GM19324 (cell line): ENCODE measurements around the gene HABP2.

Source experiments
- ATAC-seq: cut with Tn5 transposase; IDR thresholded peaks from one replicate; pipeline ENCODE4 v1.9.1; 2021; ENCODE audit warnings: mild to moderate bottlenecking, moderate library complexity; ENCODE audit not compliant: unreplicated experiment, low FRiP score

HABP2 gene

DNA sequence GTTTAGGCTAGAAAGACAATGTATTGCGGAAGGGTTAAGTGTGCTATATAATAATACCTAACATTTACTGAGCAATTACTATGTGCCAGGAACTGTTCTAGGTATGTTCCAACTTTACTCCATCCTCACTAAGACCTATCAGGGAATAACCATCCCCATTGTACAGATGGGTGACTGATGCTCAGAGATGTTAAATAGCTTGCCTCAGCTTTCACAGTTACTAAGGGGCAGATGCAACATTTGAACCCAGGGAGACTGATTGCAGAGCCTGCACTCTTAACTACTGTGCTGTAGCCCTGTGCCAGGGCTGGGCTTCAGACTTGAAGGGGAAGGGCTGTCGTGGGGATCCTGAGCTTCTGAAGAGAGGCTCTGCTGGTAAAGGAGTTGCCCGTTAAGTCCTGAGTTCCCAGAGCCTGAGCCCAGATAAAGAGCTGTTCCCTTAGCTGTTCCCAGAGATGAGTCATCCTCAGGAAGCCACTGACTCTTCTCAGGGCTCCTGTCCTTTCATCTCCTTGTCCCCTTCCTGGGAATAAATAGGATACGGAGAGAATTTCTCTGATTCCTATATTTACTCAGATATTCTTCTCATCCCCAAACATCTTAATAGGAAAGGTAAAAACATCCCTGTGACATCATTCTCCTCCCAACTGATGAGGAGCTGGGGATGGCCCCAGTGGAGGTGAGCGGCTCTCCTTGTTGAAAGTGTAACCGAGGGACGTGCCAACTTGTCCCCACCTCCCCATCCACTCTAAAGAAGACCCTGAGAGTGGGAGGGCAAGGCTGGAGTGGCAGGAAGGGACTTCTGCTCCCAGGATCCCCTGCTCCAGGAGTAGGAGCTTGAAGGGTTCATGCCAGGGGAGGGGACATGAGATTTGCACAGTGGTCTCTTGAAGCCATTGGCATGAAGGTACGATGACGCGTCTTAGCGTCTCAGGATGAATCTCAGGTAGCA lies 28.0 kb upstream of the HABP2 start:
- no peak for ATAC-seq

DNA sequence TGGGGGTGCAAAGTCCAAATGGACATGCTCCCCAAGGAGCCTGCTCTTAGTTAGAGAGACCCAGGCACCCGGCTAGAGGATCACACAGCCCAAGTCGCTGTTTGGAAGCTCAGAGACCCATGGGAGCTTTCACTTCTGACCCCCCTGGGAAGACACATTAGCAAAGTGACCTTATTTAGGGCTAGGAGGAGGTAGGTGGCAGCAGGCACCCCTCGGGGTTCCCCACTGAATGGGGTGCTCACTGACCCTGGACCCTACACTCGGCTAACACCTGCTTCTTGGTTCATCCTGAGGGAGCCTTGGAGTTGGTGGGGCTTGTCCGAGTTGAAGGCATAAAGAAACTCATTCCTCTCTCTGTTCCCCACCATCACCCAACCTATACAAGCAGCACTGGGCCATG lies 27.1 kb upstream of the HABP2 start:
- ATAC-seq: no peak

DNA sequence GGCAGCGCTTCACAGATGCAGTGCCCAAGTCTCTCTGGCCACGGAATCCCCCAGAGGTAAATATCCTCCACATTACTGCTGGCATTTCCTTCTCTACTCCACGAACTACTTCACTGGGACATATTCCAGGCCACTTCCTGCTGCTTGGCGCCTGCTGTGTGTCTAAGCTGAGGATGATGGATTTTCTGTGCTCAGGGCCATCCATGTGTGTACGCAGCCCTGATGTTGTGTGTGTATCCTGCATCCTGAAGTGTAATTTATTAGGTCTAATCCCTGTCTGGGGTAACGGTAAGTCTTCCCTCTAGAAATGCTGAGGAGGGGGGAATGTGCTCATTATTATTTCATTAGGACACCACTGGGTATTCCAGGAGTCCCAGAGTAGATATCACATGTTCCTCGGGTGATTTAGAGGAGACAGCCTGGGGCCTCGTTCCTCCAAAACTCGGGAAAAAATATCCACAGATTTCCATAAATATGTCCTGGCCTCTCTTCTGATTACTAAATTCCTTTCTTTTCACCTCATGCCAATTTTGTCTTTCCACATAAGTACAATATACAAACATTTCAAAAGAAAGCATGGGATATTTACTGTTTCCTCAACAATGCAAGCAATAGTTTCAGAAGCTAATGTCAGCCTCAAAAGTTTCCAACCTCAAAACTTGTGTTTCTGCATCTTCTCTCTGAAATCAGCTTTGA lies 25.5 kb upstream of the HABP2 start:
- ATAC-seq: no peak

DNA sequence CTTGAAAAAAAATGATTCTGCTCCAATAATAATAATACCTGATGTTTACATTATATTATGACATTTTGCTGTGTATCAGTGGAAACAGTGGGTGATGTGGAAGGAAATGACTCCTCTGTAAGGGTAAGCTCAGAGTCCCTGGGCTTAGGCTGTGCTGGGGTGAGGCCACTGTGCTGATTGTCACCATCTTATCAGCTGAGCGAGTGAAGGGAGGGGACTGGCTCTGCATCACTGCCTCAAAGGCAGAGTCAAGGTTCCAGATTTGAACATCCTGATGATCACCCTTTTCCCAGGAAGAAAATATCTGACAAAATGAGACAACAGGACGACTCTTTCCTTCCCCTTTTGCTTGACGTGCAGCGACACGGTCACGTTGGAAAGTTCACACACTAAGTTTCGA lies 24.0 kb upstream of the HABP2 start:
- no peak for ATAC-seq

DNA sequence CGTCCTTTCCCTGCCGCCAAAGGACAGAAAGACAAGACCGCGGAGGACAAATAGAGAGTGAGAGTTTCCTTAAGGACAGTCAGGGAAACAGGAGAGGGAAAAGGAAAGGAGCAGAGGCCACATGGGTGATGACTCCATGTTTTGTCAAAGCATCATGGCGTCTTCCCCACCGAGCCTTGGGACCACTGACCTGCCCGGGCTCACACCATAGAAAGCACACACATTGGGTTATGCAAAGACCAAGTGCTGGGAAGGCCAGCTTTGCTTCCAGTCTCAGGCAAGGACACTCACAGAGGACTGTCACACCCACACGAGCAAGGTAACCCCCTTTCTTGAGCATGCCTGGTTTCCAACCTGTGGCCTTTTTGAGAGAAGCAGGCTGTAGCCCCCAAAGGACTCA lies 23.3 kb upstream of the HABP2 start:
- ATAC-seq: no peak

DNA sequence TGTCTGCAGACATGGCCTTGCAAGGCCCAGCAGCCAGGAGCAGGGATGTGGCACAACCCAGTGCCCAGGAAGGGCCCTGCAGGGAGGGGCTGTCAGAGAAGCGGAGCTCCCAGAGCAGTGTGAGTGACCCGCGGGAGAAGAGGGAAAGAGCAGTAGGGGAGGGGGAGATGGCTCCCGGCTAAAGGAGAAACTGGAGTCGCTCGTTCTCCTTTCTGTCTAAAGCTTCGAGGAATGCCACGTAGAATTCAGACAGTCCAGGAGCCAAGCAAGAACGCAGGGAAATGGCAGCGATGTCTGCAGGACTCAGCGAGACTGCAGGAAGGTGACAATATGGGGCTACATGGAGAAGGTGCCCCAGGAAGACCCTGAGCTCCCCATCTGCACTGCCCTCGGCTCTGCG lies 22.4 kb upstream of the HABP2 start:
- no peak for ATAC-seq

DNA sequence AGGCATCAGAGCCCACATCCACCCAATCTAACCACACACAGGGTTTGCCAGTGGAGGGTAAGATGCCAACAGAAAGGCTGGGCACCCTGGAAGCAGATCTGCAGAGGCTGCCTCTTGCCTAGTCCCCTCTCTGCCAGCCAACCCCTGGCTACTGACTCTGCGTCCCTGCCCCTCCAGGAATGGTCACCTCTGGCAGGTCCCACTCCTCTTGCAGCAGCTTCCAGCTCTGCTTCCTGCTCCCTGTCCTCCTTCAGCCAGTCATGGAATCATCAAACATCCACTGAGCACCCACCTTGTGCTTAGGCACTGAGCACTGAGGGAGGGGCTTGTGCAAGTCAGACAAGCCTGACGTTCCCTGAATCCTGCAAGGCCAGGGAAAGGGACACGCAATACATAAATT lies 20.1 kb upstream of the HABP2 start:
- no peak for ATAC-seq

DNA sequence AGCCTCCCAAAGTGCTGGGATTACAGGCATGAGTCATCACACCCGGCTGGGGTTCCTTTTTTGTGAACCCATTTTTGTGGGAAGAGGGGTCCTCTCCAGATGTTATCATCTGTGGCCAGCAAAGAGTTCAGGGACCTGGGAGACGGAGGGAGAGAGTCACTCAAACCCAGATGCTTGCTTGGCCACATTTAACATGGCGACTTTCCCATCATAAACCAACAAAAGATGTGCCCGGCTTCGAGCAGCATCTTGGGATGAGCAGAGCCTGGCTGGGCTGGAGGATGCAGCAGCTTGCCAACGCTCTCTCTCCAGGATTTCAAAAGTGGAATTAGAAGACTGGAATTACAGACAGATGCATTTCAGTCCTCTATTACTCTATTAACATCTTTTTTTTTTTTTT lies 19.1 kb upstream of the HABP2 start:
- no peak for ATAC-seq

DNA sequence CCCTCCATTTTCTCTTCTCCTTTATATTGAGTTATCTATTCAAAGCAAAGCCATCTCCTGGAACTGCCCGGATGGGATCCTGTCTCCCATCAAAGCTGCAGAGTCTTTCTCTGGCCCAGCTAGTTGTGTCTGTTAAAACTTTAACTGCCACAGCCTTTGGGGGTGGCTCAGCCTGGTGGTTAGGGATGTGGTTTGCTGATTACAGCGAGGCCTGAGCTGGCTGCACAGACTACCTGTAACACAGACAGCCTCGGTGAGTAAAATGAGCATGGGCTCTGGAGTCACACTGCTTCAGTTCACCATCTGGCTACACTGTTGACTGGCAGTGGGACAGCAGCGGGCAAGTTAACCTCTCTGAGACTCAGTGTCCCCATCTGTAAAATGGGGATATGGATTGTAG lies 18.4 kb upstream of the HABP2 start:
- no peak for ATAC-seq

DNA sequence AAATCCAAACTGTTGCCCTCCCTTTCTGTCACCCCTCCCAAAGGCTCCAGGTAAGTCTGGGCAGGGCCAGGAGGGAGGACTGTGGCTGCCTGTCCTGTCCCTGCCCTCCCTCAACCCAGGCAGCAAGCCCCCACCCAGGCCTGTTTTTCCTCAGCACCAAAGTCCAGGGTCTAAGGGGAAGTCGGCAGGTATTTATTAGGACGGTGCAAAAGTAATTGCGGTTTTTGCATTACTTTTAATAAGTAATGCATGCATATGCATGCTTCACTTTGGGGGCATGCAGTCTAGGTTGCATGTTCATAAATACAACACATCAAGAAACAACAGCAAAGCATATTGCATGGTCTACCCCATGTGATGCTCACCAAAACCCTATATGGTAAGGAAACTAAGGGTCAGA lies 15.2 kb upstream of the HABP2 start:
- ATAC-seq: no peak

DNA sequence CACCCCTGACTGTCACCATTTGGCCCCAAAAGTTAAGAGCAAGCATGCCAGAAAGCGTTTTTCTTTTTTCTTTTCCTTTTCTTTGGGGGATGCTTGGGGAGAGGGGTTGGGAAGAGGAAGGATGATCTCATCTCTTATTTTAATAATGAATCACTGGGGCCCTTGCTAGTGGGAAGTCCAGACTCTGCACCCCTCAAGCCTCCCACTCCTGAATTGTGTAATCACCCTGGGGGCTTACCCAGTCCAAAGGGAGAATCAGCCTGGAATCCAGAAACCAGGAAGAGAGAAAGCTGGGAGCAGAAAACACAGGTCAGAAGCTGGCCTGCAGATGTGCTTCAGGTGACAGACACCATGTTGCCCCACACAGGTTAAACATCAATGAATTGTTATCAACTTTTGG lies 14.7 kb upstream of the HABP2 start:
- no peak for ATAC-seq

DNA sequence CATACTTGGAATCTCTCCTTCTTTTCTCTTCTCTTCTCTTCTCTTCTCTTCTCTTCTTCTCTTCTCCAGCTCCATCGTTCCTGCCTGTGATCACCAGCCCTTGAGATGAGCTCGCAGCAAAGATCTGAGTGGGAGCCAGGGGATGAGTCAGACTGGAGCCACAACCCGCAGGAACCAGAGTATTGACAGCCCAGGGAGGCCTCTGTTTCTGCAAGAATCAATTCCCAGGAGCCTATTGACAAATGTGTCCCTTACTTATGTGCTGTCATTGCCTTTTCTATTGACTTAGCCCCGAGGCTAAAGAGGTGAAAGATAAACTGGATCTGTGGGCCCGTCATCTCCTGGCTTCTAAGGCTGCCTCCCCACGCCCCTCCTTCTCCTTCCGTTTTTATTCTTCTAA lies 13.1 kb upstream of the HABP2 start:
- no peak for ATAC-seq

DNA sequence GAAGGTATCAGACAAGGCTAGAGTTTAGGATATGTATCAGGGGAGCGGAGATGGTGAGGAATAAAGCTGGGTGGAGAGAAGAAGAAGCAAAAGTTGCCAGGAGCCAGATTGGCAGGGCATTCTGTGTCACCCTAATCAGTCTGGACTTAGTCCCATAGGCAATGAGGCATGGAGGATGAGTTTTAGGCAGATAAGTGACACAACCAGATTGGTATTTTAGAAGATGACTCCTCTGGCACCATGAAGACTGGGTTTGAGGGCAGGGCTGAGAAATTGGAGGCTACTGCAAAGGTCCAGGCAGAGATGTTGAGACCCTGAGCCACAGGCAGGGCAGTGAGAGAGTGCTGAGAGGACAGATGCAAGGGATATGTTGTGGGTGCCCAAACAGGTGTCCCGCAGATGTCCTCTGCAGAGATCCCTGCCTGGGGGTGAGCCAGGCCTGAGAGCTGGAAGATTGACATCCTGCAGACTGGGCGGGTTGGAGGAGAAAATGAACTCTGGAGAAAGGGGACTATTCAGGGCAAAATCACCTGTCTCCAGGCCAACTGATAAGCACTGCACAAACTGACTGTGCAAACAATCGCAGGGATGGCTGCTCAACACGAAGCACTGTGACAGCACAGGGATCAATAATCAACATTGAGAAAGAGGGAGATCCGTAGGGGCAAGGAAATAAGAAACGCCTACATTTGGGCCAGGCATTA lies 11.9 kb upstream of the HABP2 start:
- ATAC-seq: no peak

DNA sequence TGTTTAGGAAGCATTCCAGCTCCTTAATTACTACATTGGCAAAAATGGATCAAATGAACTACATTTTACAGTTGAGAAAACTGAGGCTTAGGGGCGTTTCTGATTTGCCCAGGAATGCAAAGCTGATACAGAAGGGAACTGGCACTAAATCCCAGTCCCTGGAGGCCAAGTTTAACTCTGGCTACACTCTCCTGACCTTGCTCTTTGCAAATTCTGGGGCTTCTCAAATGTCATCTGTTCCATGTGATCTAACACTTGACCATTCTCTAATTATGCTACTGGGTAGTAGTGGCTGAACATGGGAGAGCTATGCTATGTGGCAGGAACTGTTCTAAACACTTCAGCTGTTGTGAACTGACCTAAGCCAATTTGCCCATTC lies 11.3 kb upstream of the HABP2 start:
- no peak for ATAC-seq

DNA sequence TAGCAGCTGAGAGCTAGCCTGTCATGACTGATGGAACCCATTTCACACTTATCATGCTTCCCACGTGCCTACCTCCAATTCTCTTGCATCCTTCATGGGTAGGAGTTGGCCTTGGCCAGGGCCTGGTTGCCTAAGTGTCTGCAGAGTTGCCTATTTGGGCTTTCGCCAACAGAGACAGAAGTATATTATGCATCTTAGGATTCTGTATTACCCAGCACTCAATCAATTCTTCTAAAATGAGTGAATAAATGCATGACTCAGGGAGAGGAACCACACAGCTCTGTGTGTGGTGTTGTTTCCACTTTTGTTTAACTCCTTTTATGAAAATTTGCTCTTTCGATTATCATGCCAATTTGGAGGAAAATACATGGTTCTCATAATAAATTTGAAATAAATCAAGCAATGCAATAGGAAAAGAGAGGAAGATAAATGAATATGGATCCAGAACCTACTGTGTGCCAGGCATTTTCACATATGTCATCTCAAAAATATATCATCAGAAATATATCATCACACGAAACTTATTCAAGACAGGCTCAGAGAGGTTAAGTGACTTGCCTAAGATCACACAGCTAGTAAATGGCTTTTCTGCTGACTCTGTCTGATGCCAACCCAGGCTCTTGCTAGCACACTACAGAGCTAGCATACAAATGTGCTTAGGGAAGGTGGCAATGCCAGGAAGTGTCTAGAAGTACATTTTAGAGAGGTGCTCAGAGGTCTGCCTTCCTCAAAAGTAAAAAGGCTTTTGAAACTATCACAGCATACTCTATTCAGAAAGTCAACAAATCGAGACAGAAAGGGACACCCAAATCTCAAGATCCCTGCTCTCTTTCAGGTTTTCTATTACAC lies 9.5 kb upstream of the HABP2 start:
- ATAC-seq: no peak

DNA sequence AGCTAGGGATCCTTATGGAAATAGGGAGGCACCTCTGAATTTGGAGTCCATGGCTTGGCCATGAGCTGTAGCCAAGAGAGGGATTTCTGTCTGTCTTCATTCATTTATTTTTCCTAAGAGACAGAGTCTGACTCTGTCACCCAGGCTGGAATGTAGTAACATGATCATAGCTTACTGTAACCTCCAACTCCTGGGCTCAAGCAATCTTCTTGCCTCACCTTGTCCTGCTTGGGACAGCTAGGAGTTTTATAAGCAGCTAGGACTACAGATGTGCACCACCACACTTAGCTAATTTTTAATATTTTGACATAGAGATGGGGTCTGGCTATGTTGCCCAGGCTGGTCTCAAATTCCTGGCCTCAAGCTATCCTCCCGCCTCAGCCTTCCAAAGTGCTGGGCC lies 8.5 kb upstream of the HABP2 start:
- ATAC-seq: no peak

DNA sequence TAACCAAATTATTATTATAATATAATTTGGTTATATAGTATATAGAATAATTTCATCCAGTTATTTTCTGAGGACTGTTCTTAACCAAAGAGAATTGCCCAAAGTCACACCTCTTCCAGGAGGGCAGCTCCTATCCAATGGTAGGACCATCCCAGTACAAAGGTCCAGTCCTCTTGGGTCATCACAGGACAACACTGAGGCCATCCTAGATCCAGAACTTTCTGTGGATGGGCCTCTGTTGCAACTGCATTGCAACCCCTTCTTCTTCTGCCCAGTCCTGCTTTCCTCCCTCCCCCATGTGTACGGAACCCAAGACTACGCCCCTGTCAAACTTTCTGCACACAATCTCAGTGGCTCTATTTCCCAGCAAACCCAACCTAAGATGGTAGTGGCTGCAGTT lies 5.4 kb upstream of the HABP2 start:
- no peak for ATAC-seq

DNA sequence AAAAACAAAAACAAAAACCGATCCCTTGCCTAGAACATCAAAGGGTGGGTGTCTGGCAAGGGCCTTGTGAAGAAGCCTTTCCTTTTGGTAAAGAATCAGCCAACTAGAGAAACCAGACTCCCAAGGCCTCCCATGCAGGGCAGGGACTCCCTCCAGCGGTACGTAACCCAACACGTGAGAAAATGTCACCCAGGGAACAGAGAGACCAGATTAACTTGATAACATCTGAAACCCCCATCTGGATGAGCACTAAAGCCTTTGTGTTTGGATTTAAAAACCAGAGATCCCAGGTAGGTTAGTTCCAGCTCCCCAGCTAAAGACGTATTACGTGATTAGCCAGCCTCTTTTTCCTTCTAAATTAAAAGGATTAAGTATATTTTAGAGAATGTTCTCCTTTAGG lies 3.0 kb upstream of the HABP2 start:
- ATAC-seq: no peak

DNA sequence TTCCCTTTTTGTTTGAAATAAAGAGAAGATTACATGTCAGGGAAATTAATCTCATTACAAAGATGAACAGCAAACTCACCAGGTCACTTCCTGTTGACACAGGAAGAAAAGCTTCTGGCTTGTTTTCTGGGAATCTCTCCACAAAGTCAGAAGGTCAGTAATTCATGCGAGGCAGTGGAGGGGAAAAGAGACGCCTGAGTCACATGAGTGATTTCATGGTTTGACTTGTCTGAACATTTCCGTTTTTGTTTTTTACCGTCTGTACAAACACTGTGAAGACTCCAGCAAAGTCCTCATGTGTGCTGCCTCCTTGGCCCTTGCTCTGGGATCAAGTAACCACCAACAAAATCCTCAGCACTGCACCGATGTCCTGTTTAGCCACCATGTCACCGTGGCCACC lies 2.5 kb upstream of the HABP2 start:
- no peak for ATAC-seq

DNA sequence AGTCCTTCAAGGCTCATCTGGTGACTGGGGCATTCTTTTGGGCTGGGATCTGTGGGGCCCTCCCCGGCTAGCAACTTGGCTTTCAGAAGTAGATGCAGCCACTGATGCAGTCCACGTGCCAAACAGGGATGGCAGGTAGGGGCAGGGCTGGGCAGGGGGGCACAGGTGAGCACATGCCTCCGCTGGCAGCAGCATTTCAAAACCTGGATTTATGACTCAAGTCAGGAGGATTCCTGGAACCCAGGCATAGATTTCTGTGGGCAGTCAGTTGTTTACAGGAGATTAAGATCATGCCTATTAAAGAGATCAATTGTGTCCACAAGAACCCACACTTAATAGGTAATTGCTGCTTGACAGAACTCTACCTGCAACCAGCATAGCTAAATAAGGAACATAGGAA lies 839 bp upstream of the HABP2 start:
- no peak for ATAC-seq

DNA sequence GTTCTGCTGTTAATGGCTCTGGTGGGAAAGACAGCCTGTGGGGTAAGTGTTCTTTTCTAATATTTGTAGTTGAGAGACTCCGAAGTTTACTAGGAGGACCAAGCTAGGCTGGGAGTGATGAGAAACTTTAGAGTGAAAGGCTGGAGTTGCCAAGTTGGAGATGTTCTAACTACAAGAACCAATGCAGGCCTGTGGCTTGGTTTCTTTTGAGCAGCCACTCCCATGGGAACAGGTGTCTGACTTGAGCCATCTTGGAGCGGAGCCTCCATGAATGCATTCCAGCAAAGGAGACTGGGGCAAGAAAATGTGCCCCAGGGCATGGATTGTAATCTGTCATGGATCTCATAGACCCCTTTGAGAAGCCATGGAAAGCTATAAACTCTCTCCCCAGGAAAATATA lies 296 bp downstream of the HABP2 start:
- ATAC-seq: no peak
